HG02610 (cell line): ENCODE data around the gene TMEM175.

ENCODE experiments used
- ATAC-seq: cut with Tn5 transposase; IDR thresholded peaks from one replicate; pipeline ENCODE4 v1.9.1; 2021; ENCODE audit warnings: mild to moderate bottlenecking, moderate library complexity; ENCODE audit not compliant: unreplicated experiment

Gene TMEM175

DNA sequence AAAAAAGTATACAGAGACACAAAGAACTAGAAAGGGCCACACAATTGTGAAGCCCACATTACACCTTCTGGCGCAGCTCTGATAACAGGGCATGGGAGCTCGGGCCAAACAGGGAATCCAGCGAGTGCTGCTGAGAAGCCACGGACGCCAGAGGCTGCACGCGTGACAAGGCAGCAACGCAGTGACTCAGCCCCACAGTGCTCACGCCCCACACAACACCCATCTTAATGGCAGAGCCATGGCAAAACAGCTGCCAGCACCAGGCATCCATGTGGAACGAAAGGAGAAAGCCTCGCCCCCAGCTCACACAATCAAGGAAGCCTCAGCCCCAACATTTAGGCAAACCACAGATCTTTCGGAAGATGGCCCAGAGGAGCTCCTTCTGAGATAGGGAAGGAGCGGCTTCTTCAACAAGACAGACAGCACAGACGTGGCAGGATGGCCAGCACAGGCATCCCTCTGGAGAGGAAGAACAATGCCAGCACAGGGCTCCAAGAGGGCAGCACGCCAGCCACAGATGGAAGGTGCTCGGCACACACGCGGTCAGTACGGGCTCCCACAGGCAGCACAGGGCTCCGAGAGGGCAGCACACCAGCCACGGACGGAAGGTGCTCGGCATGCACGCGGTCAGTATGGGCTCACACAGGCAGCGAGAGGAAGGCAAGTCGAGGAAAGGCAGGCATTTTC, 33.2 kb upstream of the TMEM175 start:
- no peak for ATAC-seq

- ATAC-seq, result no peak
These were observed 32.7 kb upstream of the TMEM175 start for GRCh38 chr4:899556-899906.

DNA sequence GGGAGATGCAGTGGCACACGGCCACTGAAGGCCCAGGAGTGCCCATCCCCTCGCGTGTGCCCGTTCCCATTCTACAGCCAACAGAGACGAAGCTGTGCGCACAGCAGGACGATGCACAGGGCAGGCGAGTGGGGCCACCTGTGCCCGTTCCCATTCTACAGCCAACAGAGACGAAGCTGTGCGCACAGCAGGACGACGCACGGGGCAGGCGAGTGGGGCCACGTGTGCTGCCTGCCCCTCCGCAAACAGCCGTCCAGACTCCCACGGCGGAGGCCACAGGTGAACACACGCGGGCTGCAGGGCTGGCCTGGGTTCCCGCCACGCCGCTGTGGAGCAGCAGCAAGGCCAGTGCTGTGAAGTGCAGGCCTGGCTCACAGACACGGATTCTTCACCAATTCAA, 32.2 kb upstream of the TMEM175 start:
- no peak for ATAC-seq

DNA sequence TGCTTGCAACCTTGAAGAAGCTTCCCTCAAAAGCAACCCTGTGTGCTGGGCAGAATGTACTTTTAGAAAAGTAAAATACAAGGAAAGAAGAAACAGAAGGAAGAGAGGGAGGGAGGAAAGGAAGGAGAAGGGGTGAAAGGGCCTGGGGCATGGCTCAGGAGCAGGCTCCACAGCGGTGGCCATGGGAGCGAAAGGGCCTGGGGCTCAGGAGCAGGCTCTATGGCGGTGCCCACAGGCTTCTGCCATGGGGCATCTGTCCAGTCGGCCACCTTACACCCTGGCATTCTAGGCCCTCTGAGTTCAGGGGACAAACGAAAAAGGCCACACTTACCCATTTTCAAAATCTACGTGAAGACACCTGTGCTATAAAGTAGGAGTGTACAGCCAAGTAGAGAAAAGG, 31.5 kb upstream of the TMEM175 start:
- no peak for ATAC-seq

- no peak for ATAC-seq
These were observed 30.9 kb upstream of the TMEM175 start for GRCh38 chr4:901192-901910.

- ATAC-seq, result no peak
These were observed 28.9 kb upstream of the TMEM175 start for GRCh38 chr4:903066-904046.

- ATAC-seq, result no peak
These were observed 26.5 kb upstream of the TMEM175 start for GRCh38 chr4:905485-906338.

- no peak for ATAC-seq
These were observed 25.7 kb upstream of the TMEM175 start for GRCh38 chr4:906339-907102.

DNA sequence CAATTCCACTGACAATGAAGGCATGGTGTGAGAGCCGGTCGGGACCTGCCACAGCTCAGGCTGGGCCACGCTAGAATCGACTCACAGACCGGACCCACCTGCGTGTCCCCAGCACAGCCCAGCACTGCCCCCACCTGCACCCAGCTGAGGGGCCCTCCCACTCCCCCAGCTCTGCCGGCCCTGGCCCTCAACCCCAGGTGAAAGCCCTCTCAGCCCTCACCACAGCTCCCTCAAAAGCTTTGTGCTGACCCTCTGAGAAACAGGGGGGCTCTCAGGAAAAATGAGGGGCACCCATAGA, 25.2 kb upstream of the TMEM175 start:
- no peak for ATAC-seq

GRCh38 chr4:907691-908425, 24.4 kb upstream of the TMEM175 start:
- no peak for ATAC-seq

- no peak for ATAC-seq
These were observed 23.1 kb upstream of the TMEM175 start for GRCh38 chr4:909131-909571.

GRCh38 chr4:909821-910220, 22.4 kb upstream of the TMEM175 start:
- ATAC-seq, result no peak

DNA sequence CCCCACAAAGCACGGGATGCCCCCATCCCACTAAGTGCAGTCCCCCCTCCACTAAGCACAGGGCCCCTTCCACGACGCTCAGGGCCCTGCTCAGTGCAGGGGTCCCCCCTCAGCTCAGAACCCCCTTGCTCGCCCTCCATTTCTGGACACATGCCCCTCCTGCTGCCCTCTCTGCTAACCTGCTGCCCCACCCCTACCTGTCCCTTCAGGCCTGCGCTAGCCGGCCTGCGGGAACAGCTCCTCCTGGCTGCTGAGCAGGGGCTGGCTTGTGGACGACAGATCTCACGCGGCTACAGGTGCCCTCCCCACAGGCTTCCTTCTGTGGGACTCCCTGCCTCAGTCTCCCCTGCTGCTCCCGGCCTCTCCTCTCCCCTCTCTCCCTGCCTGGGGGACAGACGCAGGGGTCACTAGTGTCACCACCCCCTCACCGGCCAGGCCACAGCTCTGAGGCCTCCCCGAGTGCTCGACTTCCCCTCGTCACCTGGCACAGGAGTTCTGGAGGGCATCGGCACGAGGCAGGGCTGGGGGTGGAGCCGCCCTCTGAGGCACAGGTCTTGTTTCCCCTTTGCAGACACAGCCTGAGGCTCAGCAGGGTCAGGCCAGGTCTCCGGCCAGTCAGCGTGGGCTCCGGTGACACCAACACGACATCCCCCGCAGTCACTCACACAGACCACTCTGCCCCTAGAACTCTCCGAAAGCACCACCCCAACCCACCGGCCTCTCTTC, 21.7 kb upstream of the TMEM175 start:
- ATAC-seq, result no peak

- ATAC-seq, result no peak
These were observed 21.0 kb upstream of the TMEM175 start for GRCh38 chr4:911221-911751.

DNA sequence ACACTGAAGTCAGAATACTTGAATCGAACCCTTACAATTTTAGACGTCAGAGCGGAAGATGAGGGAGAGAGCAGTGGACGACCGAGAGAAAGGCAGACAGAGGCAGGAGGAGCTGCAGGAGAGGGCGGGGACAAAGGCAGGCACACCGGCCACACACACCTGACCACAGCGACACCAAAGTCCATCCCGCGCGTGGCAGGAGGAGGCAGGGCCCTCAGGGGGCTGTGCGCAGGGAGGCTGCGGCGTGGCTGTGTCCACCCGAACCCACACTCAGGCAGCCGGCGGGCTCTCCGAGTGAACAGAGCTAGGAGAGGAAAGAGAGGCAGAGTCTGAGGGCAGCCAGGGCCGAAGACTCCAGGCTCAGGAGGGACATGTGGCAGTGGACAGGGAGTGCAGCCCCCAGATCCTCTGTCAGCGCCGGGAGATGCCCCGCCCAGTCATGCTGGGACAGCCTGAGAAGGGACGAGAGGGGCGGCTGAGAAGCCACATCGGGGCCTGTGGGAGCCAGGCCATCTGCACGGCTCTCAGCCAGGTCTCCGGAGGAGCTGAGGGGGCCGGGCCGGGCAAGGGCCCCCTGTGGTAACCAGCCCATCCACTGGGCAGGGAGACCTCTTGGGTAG, 20.3 kb upstream of the TMEM175 start:
- ATAC-seq, result no peak

DNA sequence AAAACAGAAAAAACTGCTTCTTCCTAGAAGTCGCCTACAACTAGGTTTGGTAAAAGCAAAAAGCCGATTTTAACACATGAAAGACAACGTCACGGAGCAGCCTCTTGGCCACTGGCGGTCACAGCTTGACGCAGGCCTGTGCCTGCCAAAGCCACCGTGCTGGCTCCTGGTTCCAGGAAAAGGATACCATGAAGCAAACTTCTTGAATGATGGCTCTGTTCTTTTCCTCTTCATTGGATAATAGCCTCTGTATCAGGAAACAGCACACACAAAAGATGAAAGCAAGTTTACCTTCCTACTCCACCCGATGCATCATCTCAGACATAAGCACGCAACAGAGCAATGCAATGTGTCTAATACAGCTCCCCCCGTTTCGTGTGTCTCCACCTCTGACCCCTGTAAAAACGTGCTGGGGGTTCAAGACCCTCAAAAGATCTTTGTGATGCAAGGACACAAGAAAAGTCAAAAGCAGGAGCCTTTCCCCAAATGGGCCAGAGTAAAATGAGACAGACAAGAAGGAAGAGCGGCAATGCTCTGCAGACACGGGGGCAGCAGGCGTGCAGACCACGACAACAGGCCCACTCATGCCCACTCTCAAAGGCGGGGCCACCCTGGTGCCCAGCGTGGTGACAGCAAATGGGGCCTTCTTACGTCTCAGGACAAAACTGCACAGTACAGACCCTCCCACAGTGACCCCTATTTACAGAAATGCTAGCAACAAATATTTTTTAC, 19.5 kb upstream of the TMEM175 start:
- ATAC-seq, result no peak

- no peak for ATAC-seq
These were observed 19.0 kb upstream of the TMEM175 start for GRCh38 chr4:913280-913618.
